ENCODE results near the gene UBE2J2. TPM values are rescaled to one million over a fixed set of nuclear protein-coding genes. Genes with fewer than 3 reads are reported as not detected.

Gene UBE2J2
- total RNA-seq, 1 experiment from 2014 or later = 83.4 TPM

GRCh38 chr1:1278620-1279019, 5.0 kb upstream of the UBE2J2 start:
- no peaks in the 10 kb centered on the region; the same call in 1 of the 2 replicates for H3K4me1 ChIP-seq (ENCODE audit: insufficient read depth, low read length)
- DNase-seq = no peak
- H3T11ph ChIP-seq (ENCODE audit: low read length) = no peak overlapping the region
- no peak overlapping the region for H4K8ac ChIP-seq (replicated peaks; ENCODE audit: insufficient read length, low read depth, low read length)
- no peak overlapping the region for H3K56ac ChIP-seq (ENCODE audit: insufficient read length, low read depth, low read length)
- H2BK120ac ChIP-seq (ENCODE audit: low read depth, low read length, poor library complexity, severe bottlenecking) = no peak overlapping the region
- H3K9me3 Mint-ChIP-seq = no peaks in the 10 kb centered on the region; a peak in 1 of 5 replicates
- H2AFZ ChIP-seq (ENCODE audit: low read length) = no peak overlapping the region
- no peak overlapping the region for H3K14ac ChIP-seq (ENCODE audit: insufficient read depth, low read length)
- no peak for TF ChIP-seq CTCF (conservative IDR thresholded peaks at IDR 0.05)
- no peak overlapping the region for H3K4me2 ChIP-seq (ENCODE audit: insufficient read depth, insufficient read length, low read length)
- H3K4ac ChIP-seq (ENCODE audit: low read depth, low read length) = no peak overlapping the region
- no peaks in the 10 kb centered on the region for H3K36me3 Mint-ChIP-seq (ENCODE audit: insufficient read depth in 1 of 3, low read depth in 3 of 3)
- peaks cover 9% of the 10 kb centered on the region for H3K27me3 Mint-ChIP-seq (ENCODE audit: low read depth)
- H3K27ac Mint-ChIP-seq = no peak overlapping the region; a peak in 1 of 7 replicates
- H2BK15ac ChIP-seq (ENCODE audit: low read depth, low read length) = no peak overlapping the region
- no peak overlapping the region for H3K27ac ChIP-seq (ENCODE audit: insufficient read length, low read depth, low read length)
- no peak overlapping the region for H2BK5ac ChIP-seq (ENCODE audit: insufficient read length, low read length)
- no peak overlapping the region for H2BK12ac ChIP-seq (ENCODE audit: insufficient read length, low read depth, low read length)
- WGBS (ENCODE audit: extremely low coverage, insufficient read length, low lambda C conversion rate) = no CpG with 5 or more reads among the region's 13 CpGs
- H3K27me3 ChIP-seq (ENCODE audit: insufficient read depth, low read length) = no peaks in the 10 kb centered on the region
- H3K4me1 Mint-ChIP-seq = peaks cover 4 to 7% of the 10 kb centered on the region in 2 experiments; a peak in 3 of 4 replicates
- H4K20me1 ChIP-seq (ENCODE audit: control insufficient read depth, insufficient read depth, insufficient read length) = no peaks in the 10 kb centered on the region
- no peaks in the 10 kb centered on the region for H3K79me1 ChIP-seq (ENCODE audit: insufficient read depth, low read depth, low read length, poor library complexity, severe bottlenecking)
- no peaks in the 10 kb centered on the region for H3K79me2 ChIP-seq (ENCODE audit: insufficient read depth, low read length)
- no peak overlapping the region for H4K91ac ChIP-seq (ENCODE audit: insufficient read length, low read depth, low read length)
- H3K18ac ChIP-seq (ENCODE audit: insufficient read length, low read depth, low read length) = no peak overlapping the region
- no peak overlapping the region for H3K9ac ChIP-seq (ENCODE audit: extremely low read depth, insufficient read length, low read length)
- H3K4me3 Mint-ChIP-seq = no peak overlapping the region
- H3K23me2 ChIP-seq (ENCODE audit: insufficient read length, low read depth, low read length, poor library complexity, severe bottlenecking) = peaks cover 6% of the 10 kb centered on the region
- no peaks in the 10 kb centered on the region for H3K9me3 ChIP-seq (ENCODE audit: control insufficient read depth, low read depth, low read length)
- H3K23ac ChIP-seq (ENCODE audit: insufficient read length, low read depth, low read length) = no peak overlapping the region
- H2AK5ac ChIP-seq (ENCODE audit: insufficient read length, low read length) = no peak overlapping the region
- no peak overlapping the region for H4K5ac ChIP-seq (ENCODE audit: insufficient read length, low read depth, low read length)
- no peak overlapping the region for H2BK20ac ChIP-seq (ENCODE audit: low read depth, low read length, poor library complexity, severe bottlenecking)

Data from H9 (cell line).